ENCODE measurements around the gene DEDD.

- TF ChIP-seq CTCF (conservative IDR thresholded peaks at IDR 0.05; ENCODE audit: low read depth, low read length) (no peak), POLR2A (IDR thresholded peaks at IDR 0.05; ENCODE audit: low read depth, low read length) (no peak), FOS (IDR thresholded peaks at IDR 0.05; ENCODE audit: low read depth, low read length) (no peak), MXI1 (IDR thresholded peaks at IDR 0.05; ENCODE audit: borderline replicate concordance, low read depth, low read length) (no peak), RAD21 (IDR thresholded peaks at IDR 0.05; ENCODE audit: low read length) (no peak), SMC3 (IDR thresholded peaks at IDR 0.05; ENCODE audit: low read depth, low read length) (no peak), MAZ (IDR thresholded peaks at IDR 0.05; ENCODE audit: borderline replicate concordance, low read depth, low read length) (no peak), NFE2L2 (IDR thresholded peaks at IDR 0.05; ENCODE audit: low read depth, low read length) (no peak), USF2 (IDR thresholded peaks at IDR 0.05; ENCODE audit: low read depth, low read length) (no peak), RFX5 (IDR thresholded peaks at IDR 0.05; ENCODE audit: low read depth, low read length) (no peak)
Measured at GRCh38 chr1:161164901-161165610, 32.6 kb upstream of the DEDD start.
